T-cell (primary cell): ENCODE results near the gene RNF145. TPM values are rescaled to one million over a fixed set of nuclear protein-coding genes. Genes with fewer than 3 reads are reported as not detected.

Experiments used
- ATAC-seq, 4 experiments: fragments of 200-7000 bp in 3 of 4; fragments of 150-1000 bp in 1 of 4; cut with Tn5 transposase; replicated peaks in 1 of 4; 1 replicate in 3 of 4; 2 replicates in 1 of 4; pipeline ENCODE4 v1.10.0; 2021; ENCODE audit warnings: moderate library complexity in 3 of 4, mild to moderate bottlenecking in 2 of 4, moderate number of reproducible peaks in 1 of 4
- CTCF ChIA-PET, 2 donors: fragments of 300-600 bp; sonication (Branson Sonifier 250); formaldehyde crosslinking; loops; one replicate each; lab custom pipeline; 2022; ENCODE audit warnings: antibody characterized with exemption in 2 of 2; lab: Charles Lee
- POLR2A ChIA-PET, 2 donors: fragments of 300-600 bp; sonication (Branson Sonifier 250); formaldehyde crosslinking; loops; one replicate each; lab custom pipeline; 2022; ENCODE audit warnings: antibody characterized with exemption in 2 of 2; lab: Charles Lee
- DNase-seq, 35 experiments: peaks; one replicate each; pipeline versions ENCODE4 v3.0.0 to v3.0.0-alpha.2; 2013 to 2023
- H3K27ac ChIP-seq: one replicate; pipeline ENCODE4 v1.5.1; 2013; ENCODE audit warnings: low read length
- H3K27me3 ChIP-seq, 2 experiments: replicated peaks in 1 of 2; 1 replicate in 1 of 2; 2 replicates in 1 of 2; pipeline versions ENCODE4 v1.6.1 to v1.7.0; 2013; ENCODE audit warnings: low read length in 1 of 2, mixed read lengths in 1 of 2; ENCODE audit not compliant: control insufficient read depth in 2 of 2, insufficient read depth in 2 of 2; ENCODE audit errors: extremely low read depth in 1 of 2
- H3K36me3 ChIP-seq, 2 donors: 1 replicate in 1 of 2; 2 replicates in 1 of 2; pipeline versions ENCODE4 v1.6.1 to v1.7.0; 2013; ENCODE audit warnings: low read length in 1 of 2; ENCODE audit not compliant: control insufficient read depth in 2 of 2, insufficient read depth in 1 of 2; ENCODE audit errors: extremely low read depth in 1 of 2
- H3K4me1 ChIP-seq, 2 experiments: 1 replicate in 1 of 2; 2 replicates in 1 of 2; pipeline versions ENCODE4 v1.6.1 to v1.7.0; 2013; ENCODE audit warnings: low read length in 2 of 2, mixed read lengths in 1 of 2; ENCODE audit not compliant: insufficient read depth in 2 of 2, control insufficient read depth in 1 of 2; ENCODE audit errors: extremely low read depth in 1 of 2
- H3K4me3 ChIP-seq, 2 donors: 1 replicate in 1 of 2; 2 replicates in 1 of 2; pipeline versions ENCODE4 v1.5.1 to v1.7.0; 2013; ENCODE audit warnings: mild to moderate bottlenecking in 2 of 2, low read length in 1 of 2, moderate library complexity in 1 of 2; ENCODE audit not compliant: control insufficient read depth in 1 of 2; ENCODE audit errors: extremely low read depth in 1 of 2
- H3K9me3 ChIP-seq: 2 replicates; pipeline ENCODE4 v1.7.0; 2013
- H3K27ac Mint-ChIP-seq, 2 donors: one replicate each; pipeline ENCODE4 v1.8.0; 2020 to 2021; ENCODE audit warnings: mild to moderate bottlenecking in 2 of 2, mixed read lengths in 2 of 2
- H3K27me3 Mint-ChIP-seq, 2 donors: one replicate each; pipeline ENCODE4 v1.8.0; 2021 to 2022; ENCODE audit warnings: mixed read lengths in 2 of 2
- H3K36me3 Mint-ChIP-seq: one replicate; pipeline ENCODE4 v1.8.0; 2021; ENCODE audit warnings: mixed read lengths
- H3K4me1 Mint-ChIP-seq, 3 donors: one replicate each; pipeline ENCODE4 v1.8.0; 2020 to 2022; ENCODE audit warnings: mixed read lengths in 3 of 3, mild to moderate bottlenecking in 1 of 3
- H3K4me3 Mint-ChIP-seq, 3 donors: one replicate each; pipeline ENCODE4 v1.8.0; 2020 to 2022; ENCODE audit warnings: mild to moderate bottlenecking in 3 of 3, mixed read lengths in 3 of 3, moderate library complexity in 3 of 3
- H3K9me3 Mint-ChIP-seq, 3 donors: one replicate each; pipeline ENCODE4 v1.8.0; 2020 to 2022; ENCODE audit warnings: mixed read lengths in 3 of 3
- WGBS: methylation state at CpG from one replicate; pipeline ENCODE4 v1.1.5; 2013; ENCODE audit warnings: missing lambda C conversion rate; ENCODE audit not compliant: insufficient coverage; 5-methylcytosine and 5-hydroxymethylcytosine counted together
- total RNA-seq, 35 experiments: library from RNA in 6 of 35; stranded (reverse) in 6 of 35; fragments of 120-200 nt in 1 of 35; gene quantifications; one replicate each; pipeline versions ENCODE4 v1.2.1 to v1.2.4 and lab custom pipeline; 2013 to 2026

The RNF145 gene
- total RNA-seq (10 to 100 TPM; 54.0 to 62.8 (median 60.1) TPM), total RNA-seq (lab: John Stamatoyannopoulos, UW) (67.3 to 590 (median 103) reads per million in 29 experiments)
- 48.5 TPM for total RNA-seq (2013)

- Histone ChIP-seq H3K9me3 (no peaks in the 10 kb centered on the region), H3K4me3 (peak within 1 kb of the TSS; percentile 90 to 99), H3K36me3 (no peaks in the 10 kb centered on the region), H3K4me1 (peaks cover 9 to 35% of the 10 kb centered on the region in 2 experiments), H3K27ac (peak within 1 kb of the TSS; percentile 95), H3K27me3 (no peaks in the 10 kb centered on the region)
- CTCF ChIA-PET, result interaction anchor here in 1 of 2 donors (2.2 kb wide), 1 partner anchor 11 kb away, joined by 11 read pairs; no protein-coding TSS in a partner anchor
- peak; percentile 87 to 96 (median 92) for DNase-seq
- under 1% methylated on average over 63 of the region's 65 CpGs for WGBS
- Mint-ChIP-seq H3K27me3 (no peaks in the 10 kb centered on the region), H3K4me1 (peaks cover 43 to 62% (median 45%) of the 10 kb centered on the region in 3 donors), H3K36me3 (no peaks in the 10 kb centered on the region), H3K27ac (peak within 1 kb of the TSS; percentile 95 to 99), H3K9me3 (no peaks in the 10 kb centered on the region), H3K4me3 (peak within 1 kb of the TSS; percentile 89 to 99 (median 95))
- POLR2A ChIA-PET, result no interaction called here
- ATAC-seq, result peak; percentile 78 to 80 (median 78)
Observed at GRCh38 chr5:159209438-159210209, at the start of gene RNF145. TSS of gene RNF145 (minus strand) at chr5:159209553. CDS start at chr5:159203617, 5,936 bp downstream.

- DNase-seq (no peak), ATAC-seq (no peak)
- Histone ChIP-seq H3K27ac (no peak overlapping the region), H3K9me3 (no peaks in the 10 kb centered on the region), H3K36me3 (no peaks in the 10 kb centered on the region), H3K27me3 (no peaks in the 10 kb centered on the region), H3K4me3 (no peak overlapping the region), H3K4me1 (peaks cover 6 to 10% of the 10 kb centered on the region in 2 experiments)
- no peaks in the 10 kb centered on the region for H3K27me3 Mint-ChIP-seq
- no peaks in the 10 kb centered on the region for H3K36me3 Mint-ChIP-seq
- peaks cover 17 to 26% (median 20%) of the 10 kb centered on the region in 3 donors for H3K4me1 Mint-ChIP-seq
- H3K27ac Mint-ChIP-seq, result no peak overlapping the region
- H3K9me3 Mint-ChIP-seq, result no peaks in the 10 kb centered on the region
- ChIA-PET POLR2A (interaction anchor here in 1 of 2 donors (0.6 kb wide), 1 partner anchor 68 kb away, joined by 4 read pairs; no protein-coding TSS in a partner anchor), CTCF (no interaction called here)
- no peak overlapping the region for H3K4me3 Mint-ChIP-seq
- WGBS, result no CpG with 5 or more reads among the region's 2 CpGs
Observed at GRCh38 chr5:159258361-159258760, 49.0 kb upstream of the RNF145 start.

- Mint-ChIP-seq H3K36me3 (no peaks in the 10 kb centered on the region), H3K4me1 (peaks cover 14 to 22% (median 17%) of the 10 kb centered on the region in 3 donors), H3K4me3 (no peak overlapping the region), H3K27me3 (no peaks in the 10 kb centered on the region), H3K9me3 (no peaks in the 10 kb centered on the region), H3K27ac (no peak overlapping the region)
- no peak overlapping the region for H3K27ac ChIP-seq
- POLR2A ChIA-PET, result interaction anchor here in 1 of 2 donors (0.6 kb wide), 2 partner anchors 67 to 1402 kb away, joined by 4 to 8 read pairs; no protein-coding TSS in a partner anchor
- ATAC-seq (no peak), DNase-seq (no peak)
- no peaks in the 10 kb centered on the region for H3K9me3 ChIP-seq
- peaks cover 6 to 8% of the 10 kb centered on the region in 2 experiments for H3K4me1 ChIP-seq
- WGBS, result 89% methylated on average over 4 of the region's 6 CpGs
- H3K4me3 ChIP-seq, result no peak overlapping the region
- CTCF ChIA-PET, result interaction anchor here in 1 of 2 donors (0.5 kb wide), 1 partner anchor 1206 kb away, joined by 5 read pairs; no protein-coding TSS in a partner anchor
- no peaks in the 10 kb centered on the region for H3K36me3 ChIP-seq
- no peaks in the 10 kb centered on the region for H3K27me3 ChIP-seq
Observed at GRCh38 chr5:159257629-159258283, 48.4 kb upstream of the RNF145 start.

- CTCF ChIA-PET, result interaction anchor here in 1 of 2 donors (0.5 kb wide), 1 partner anchor 1206 kb away, joined by 5 read pairs; no protein-coding TSS in a partner anchor
Observed at GRCh38 chr5:159257007-159257406, 47.7 kb upstream of the RNF145 start.

GRCh38 chr5:159252195-159252594 lies 42.8 kb upstream of the RNF145 start:
- Histone ChIP-seq H3K4me3 (no peak overlapping the region), H3K36me3 (no peaks in the 10 kb centered on the region), H3K9me3 (no peaks in the 10 kb centered on the region), H3K27me3 (peaks cover 0 to 4% of the 10 kb centered on the region in 2 experiments), H3K27ac (no peak overlapping the region), H3K4me1 (no peaks in the 10 kb centered on the region)
- Mint-ChIP-seq H3K27me3 (peaks cover 2 to 11% of the 10 kb centered on the region in 2 donors), H3K27ac (no peak overlapping the region), H3K4me3 (no peak overlapping the region), H3K36me3 (no peaks in the 10 kb centered on the region), H3K9me3 (no peaks in the 10 kb centered on the region), H3K4me1 (no peaks in the 10 kb centered on the region)
- no CpG with 5 or more reads among the region's 1 CpG for WGBS
- POLR2A ChIA-PET, result interaction anchor here in 1 of 2 donors (0.5 to 0.7 kb wide), 2 partner anchors 48 to 427 kb away, joined by 3 to 5 read pairs; no protein-coding TSS in a partner anchor
- CTCF ChIA-PET, result no interaction called here
- DNase-seq (no peak), ATAC-seq (no peak)

More at GRCh38 chr5:159257007-159257406, 47.7 kb upstream of the RNF145 start:
- no peak overlapping the region for H3K4me3 ChIP-seq
- no peaks in the 10 kb centered on the region for H3K36me3 ChIP-seq
- ATAC-seq, result no peak
- H3K4me1 Mint-ChIP-seq, result peaks cover 7 to 15% (median 10%) of the 10 kb centered on the region in 3 donors
- H3K4me1 ChIP-seq, result peaks cover 2 to 4% of the 10 kb centered on the region in 2 experiments
- no peak overlapping the region for H3K27ac Mint-ChIP-seq
- no peaks in the 10 kb centered on the region for H3K27me3 ChIP-seq
- no peak for DNase-seq
- H3K27me3 Mint-ChIP-seq, result no peaks in the 10 kb centered on the region
- H3K9me3 Mint-ChIP-seq, result no peaks in the 10 kb centered on the region
- POLR2A ChIA-PET, result interaction anchor here (0.6 kb wide), 3 partner anchors 66 to 1401 kb away, joined by 3 to 8 read pairs (median 4); partner anchors contain the start of gene SLU7 (in 1 of the 2)
- H3K36me3 Mint-ChIP-seq, result no peaks in the 10 kb centered on the region
- H3K9me3 ChIP-seq, result no peaks in the 10 kb centered on the region
- no peak overlapping the region for H3K27ac ChIP-seq
- H3K4me3 Mint-ChIP-seq, result no peak overlapping the region

- Mint-ChIP-seq H3K4me1 (no peaks in the 10 kb centered on the region), H3K27ac (no peak overlapping the region)
Observed at GRCh38 chr5:159249158-159249557, 39.8 kb upstream of the RNF145 start.

More at GRCh38 chr5:159249158-159249557, 39.8 kb upstream of the RNF145 start:
- H3K4me3 Mint-ChIP-seq, result no peak overlapping the region
- ChIA-PET POLR2A (no interaction called here), CTCF (no interaction called here)
- H3K9me3 Mint-ChIP-seq, result no peaks in the 10 kb centered on the region
- Histone ChIP-seq H3K27ac (no peak overlapping the region), H3K36me3 (no peaks in the 10 kb centered on the region), H3K9me3 (no peaks in the 10 kb centered on the region), H3K4me3 (no peak overlapping the region), H3K27me3 (peaks cover 0 to 4% of the 10 kb centered on the region in 2 experiments), H3K4me1 (no peaks in the 10 kb centered on the region)
- no CpG with 5 or more reads among the region's 2 CpGs for WGBS
- peaks cover 9 to 11% of the 10 kb centered on the region in 2 donors for H3K27me3 Mint-ChIP-seq
- ATAC-seq, result no peak
- H3K36me3 Mint-ChIP-seq, result no peaks in the 10 kb centered on the region
- DNase-seq, result no peak
